Fibroblast of villous mesenchyme (primary cell): ENCODE measurements around the gene KCNG4. TPM values are rescaled to one million over a fixed set of nuclear protein-coding genes. Genes with fewer than 3 reads are reported as not detected.

Source experiments
- DNase-seq: peaks from one replicate; pipeline ENCODE4 v3.0.0-alpha.2; 2010; ENCODE audit warnings: low read depth
- H3K4me3 ChIP-seq: 2 replicates; pipeline ENCODE4 v1.5.1; 2011; ENCODE audit warnings: low read depth, mild to moderate bottlenecking, low read length
- total RNA-seq: library from RNA; depleted of rRNA; stranded (reverse); fragments of >200 nt; gene quantifications from 2 replicates; pipeline ENCODE4 v1.2.3, GENCODE V29; 2012
- TF ChIP-seq, protein P1 (sequence below): IDR thresholded peaks from 2 replicates; pipeline ENCODE4 v1.5.1; 2012; ENCODE audit warnings: low read depth, mild to moderate bottlenecking, low read length; ENCODE audit not compliant: insufficient read depth

Gene KCNG4
- total RNA-seq, 1 donor = not detected

DNA sequence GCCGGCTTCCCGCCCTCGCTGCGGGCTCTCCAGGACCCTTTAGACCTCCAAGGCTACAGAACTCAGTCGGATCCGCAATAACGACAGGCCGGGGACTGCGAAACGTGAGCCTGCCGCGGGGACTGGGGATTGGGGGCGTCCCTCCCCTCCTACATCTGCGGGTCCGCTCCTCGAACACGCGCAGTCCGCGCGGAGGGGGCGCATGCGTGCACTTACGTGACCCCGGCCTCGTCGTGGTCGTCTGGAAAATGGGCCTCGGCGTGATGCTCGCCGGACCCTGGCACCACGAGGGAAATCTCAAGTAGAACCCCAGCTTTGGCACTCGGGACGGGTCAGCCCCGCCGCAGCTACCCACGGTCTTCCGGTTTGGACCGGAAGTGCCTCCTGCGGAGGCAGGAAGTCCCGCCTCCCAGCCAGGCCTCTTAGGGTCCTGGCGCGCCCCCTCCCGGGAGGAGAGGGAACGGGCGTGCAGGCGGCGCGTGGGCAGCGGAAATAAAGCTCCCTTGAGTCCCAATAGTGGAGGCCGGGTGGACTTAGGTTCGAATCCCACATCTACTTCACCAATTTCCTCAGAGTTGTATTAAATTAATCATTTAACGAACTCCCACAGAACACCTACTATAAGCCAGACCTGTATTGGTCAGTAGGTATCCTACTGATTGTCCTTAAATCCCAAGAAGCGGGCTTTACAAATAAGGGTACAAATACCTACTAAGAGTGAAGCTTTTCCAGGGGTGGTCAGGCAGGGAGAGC is 53.0 kb downstream of the KCNG4 start, which contains the start of gene TAF1C:
TAF1C (minus strand) TSS at position 373 of the 753 bp plus-strand sequence. CDS start 2,069 bp downstream, outside the sequence.
- peak; percentile 96 for DNase-seq
- TF ChIP-seq, protein P1, sequence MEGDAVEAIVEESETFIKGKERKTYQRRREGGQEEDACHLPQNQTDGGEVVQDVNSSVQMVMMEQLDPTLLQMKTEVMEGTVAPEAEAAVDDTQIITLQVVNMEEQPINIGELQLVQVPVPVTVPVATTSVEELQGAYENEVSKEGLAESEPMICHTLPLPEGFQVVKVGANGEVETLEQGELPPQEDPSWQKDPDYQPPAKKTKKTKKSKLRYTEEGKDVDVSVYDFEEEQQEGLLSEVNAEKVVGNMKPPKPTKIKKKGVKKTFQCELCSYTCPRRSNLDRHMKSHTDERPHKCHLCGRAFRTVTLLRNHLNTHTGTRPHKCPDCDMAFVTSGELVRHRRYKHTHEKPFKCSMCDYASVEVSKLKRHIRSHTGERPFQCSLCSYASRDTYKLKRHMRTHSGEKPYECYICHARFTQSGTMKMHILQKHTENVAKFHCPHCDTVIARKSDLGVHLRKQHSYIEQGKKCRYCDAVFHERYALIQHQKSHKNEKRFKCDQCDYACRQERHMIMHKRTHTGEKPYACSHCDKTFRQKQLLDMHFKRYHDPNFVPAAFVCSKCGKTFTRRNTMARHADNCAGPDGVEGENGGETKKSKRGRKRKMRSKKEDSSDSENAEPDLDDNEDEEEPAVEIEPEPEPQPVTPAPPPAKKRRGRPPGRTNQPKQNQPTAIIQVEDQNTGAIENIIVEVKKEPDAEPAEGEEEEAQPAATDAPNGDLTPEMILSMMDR = peak; percentile 99
- H3K4me3 ChIP-seq = peak within 1 kb of the TSS; percentile 97

DNA sequence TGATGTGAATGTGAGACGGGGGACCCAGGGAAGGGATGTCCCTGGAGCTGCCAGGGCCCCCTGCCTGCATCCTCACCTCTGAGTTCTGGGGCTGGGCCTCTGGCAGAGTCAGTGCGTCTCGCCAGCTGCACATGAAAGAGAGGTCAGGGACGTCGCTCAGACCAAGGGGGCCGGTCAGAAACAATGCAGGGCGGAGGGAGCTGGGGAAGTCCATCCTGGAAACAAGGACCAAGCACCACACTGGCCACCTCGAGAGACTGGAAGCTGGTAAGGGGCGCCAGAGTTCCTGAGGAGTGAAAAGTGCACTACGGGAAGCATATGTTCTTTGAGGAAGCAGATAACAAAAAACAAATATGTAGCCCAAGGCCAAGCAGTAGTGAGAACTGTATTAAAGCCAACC is 55.0 kb downstream of the KCNG4 start:
- no peak overlapping the region for H3K4me3 ChIP-seq
- TF ChIP-seq, protein P1 = no peak
- DNase-seq = no peak

DNA sequence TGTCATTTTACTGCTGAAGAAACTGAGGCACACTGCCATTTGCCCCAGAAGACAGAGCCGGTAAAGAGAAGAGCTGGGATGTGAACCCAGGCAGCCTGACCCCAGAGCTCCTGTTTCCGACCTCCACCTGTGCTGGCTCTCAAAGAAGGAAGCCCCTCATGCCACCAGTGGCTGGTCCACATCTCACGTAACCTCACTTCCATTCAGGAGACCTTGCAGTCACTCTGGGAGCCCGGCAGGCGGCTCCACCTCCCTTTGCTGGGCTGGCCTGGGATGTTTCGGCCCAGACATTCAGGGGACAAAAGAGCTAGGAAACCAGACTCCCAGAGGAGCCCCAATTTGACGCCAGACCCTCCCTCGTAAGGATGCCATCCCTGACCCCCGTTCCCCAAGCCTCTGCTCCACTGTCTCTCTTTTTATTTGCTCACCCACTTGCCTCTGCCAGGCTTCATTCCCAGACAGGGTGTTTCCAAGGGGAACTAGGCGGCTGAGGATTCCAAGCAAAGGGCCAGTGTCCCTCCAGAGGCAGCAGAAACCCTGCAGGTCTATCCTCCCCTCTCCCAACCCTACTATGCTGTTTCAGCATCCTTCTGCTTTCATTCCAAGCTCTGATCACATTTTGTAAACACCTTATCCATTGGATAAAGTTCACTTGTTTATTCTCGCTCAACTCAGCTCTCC is 55.8 kb downstream of the KCNG4 start:
- TF ChIP-seq, protein P1 = peak; percentile 22
- no peak for DNase-seq
- H3K4me3 ChIP-seq = no peak overlapping the region

DNA sequence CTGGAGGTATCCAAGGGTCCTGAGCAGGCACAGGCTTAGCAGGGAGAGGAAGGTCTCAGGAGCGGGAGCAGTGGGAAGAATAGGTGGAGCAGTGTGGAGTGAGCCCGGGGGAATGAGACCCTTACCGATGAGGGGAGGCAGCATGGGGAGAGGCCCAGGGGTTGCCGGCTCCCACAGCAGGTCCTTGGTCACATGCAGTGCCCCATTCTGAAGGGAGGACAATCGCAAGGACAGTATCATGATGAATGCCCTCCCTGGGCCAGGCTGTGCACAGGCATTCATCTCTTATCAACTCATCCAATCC is 56.3 kb downstream of the KCNG4 start:
- TF ChIP-seq, protein P1 = no peak
- no peak for DNase-seq
- H3K4me3 ChIP-seq = no peak overlapping the region

DNA sequence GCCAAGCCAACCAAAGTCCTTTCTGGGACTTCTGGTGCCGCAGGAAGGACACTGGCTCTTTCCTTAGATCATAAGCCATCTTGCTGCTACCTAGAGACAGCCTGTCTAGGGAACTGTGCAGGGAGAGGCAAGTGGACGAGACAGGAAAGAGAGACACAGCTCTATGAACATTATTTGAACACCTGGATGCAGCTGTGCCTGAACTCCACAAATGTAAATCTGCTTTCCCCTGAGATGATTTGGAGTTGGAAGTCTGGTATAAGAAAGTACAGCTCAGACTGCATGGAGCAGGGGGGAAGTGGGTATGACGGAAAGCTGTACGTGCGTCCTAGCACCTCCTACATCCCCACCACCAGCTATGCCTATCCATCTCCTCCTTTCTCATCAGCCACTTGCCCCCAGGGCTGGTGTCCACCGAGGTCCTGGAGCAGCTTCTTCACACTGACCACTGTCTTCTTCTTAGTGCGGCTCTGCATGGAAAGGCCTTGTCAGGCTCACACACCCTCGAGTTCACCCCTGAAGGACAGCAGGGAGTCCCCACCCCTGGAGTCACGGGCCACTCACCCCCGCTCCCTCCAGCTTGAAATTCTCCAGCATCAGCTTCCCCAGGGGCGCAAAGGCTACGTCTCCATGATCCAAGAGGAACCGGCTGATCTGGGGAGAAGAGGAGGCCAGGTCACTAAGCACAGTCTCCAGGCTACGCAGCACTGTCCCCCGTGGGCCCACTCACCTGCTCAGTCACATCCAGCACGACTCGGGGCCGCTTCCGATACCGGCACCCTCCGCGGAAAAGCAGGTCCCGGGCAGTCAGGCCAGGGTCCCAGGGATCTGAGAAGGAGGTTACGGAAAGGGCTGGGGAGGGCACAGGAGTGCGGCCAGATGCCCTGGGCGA is 56.9 kb downstream of the KCNG4 start:
- DNase-seq = no peak
- H3K4me3 ChIP-seq = no peak overlapping the region
- TF ChIP-seq, protein P1 = no peak

DNA sequence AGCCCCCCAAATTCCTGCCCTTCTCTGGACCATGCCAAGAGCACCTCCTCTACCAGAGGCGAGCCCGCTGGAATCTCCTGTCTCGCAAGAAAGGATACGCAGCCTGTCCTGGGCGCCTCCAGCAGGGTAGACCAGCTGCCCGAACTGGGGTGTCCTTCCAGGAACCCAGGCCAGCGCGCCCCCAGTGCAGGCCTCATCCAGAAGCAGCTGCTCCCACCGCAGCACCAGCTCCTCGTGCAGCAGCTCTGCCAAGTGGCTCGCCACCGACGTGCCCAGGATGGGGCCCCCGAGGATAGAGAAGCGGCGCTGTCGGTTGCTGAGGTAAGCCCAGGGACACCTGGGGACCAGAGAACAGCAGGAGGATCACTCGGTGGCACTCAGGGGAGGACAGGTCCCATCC is 57.7 kb downstream of the KCNG4 start:
- H3K4me3 ChIP-seq = no peak overlapping the region
- TF ChIP-seq, protein P1 = no peak
- no peak for DNase-seq
